HG02884 (cell line): ENCODE results near the gene PORCN.
"Not testable (repeated sequence)": the region's sequence is repeated elsewhere in the genome, so short reads cannot be mapped to it uniquely, and the experiment has no call there.

ENCODE experiments used
- ATAC-seq: cut with Tn5 transposase; IDR thresholded peaks from one replicate; pipeline ENCODE4 v1.9.1; 2021; ENCODE audit warnings: mild to moderate bottlenecking, moderate library complexity; ENCODE audit not compliant: unreplicated experiment

PORCN gene

GRCh38 chrX:48509619-48510018 lies 827 bp downstream of the PORCN start:
- ATAC-seq = no peak

GRCh38 chrX:48511560-48511959 lies 2.8 kb downstream of the PORCN start:
- ATAC-seq = no peak

GRCh38 chrX:48512371-48512935 lies 3.7 kb downstream of the PORCN start:
- no peak for ATAC-seq

GRCh38 chrX:48513670-48514069 lies 4.9 kb downstream of the PORCN start:
- ATAC-seq = no peak

- no peak for ATAC-seq
Observed at GRCh38 chrX:48514126-48514806, 5.5 kb downstream of the PORCN start.

- ATAC-seq = no peak
Observed at GRCh38 chrX:48514868-48515460, 6.2 kb downstream of the PORCN start.

- ATAC-seq = no peak
Observed at GRCh38 chrX:48515842-48516241, 7.0 kb downstream of the PORCN start.

- ATAC-seq = no peak
Observed at GRCh38 chrX:48516285-48516684, 7.5 kb downstream of the PORCN start.

GRCh38 chrX:48516987-48517386 lies 8.2 kb downstream of the PORCN start:
- no peak for ATAC-seq

- not testable (repeated sequence) for ATAC-seq
Observed at GRCh38 chrX:48519481-48519880, 10.7 kb downstream of the PORCN start.

GRCh38 chrX:48520455-48520854 lies 11.7 kb downstream of the PORCN start:
- no peak for ATAC-seq

- no peak for ATAC-seq
Observed at GRCh38 chrX:48520976-48521352, 12.2 kb downstream of the PORCN start.

GRCh38 chrX:48521353-48522243 lies 12.8 kb downstream of the PORCN start, which contains the start of gene EBP:
Gene EBP, plus strand, starts transcription at chrX:48521808. Its CDS starts 1,964 bp downstream, at chrX:48523772.
- ATAC-seq = peak; percentile 95

GRCh38 chrX:48522291-48522690 lies 13.5 kb downstream of the PORCN start:
- no peak for ATAC-seq

GRCh38 chrX:48523682-48524081 lies 14.9 kb downstream of the PORCN start:
- ATAC-seq = no peak

- not testable (repeated sequence) for ATAC-seq
Observed at GRCh38 chrX:48525853-48526252, 17.1 kb downstream of the PORCN start.

- no peak for ATAC-seq
Observed at GRCh38 chrX:48530736-48531135, 21.9 kb downstream of the PORCN start.

GRCh38 chrX:48531358-48531959 lies 22.7 kb downstream of the PORCN start:
- ATAC-seq = no peak

GRCh38 chrX:48532161-48532560 lies 23.4 kb downstream of the PORCN start:
- no peak for ATAC-seq

- no peak for ATAC-seq
Observed at GRCh38 chrX:48533165-48533564, 24.4 kb downstream of the PORCN start.
